Endometrial microvascular endothelial cells (primary cell): ENCODE results near the gene MMP26. TPM values are rescaled to one million over a fixed set of nuclear protein-coding genes. Genes with fewer than 3 reads are reported as not detected.
"Not testable (repeated sequence)": the region's sequence is repeated elsewhere in the genome, so short reads cannot be mapped to it uniquely, and the experiment has no call there.

ENCODE experiments used
- in situ Hi-C: cut with HindIII; loops from 2 replicates; pipeline ENCODE4 v1.10.0; 2017; ENCODE audit warnings: low sequenced_read_pairs, low pct_unique_long_range_greater_than_20kb; ENCODE audit errors: inconsistent ontology term
- total RNA-seq: library from RNA; depleted of rRNA; stranded (reverse); fragments of >200 nt; gene quantifications from one replicate; pipeline ENCODE4 v1.2.3, GENCODE V29; 2015; ENCODE audit errors: inconsistent ontology term

Gene MMP26
- total RNA-seq, 1 donor from 2014 or later = not detected

GRCh38 chr11:4713241-4713640 lies 8.7 kb downstream of the MMP26 start:
- in situ Hi-C loops = no loop called here

- in situ Hi-C loops = no loop called here
Measured at GRCh38 chr11:4714300-4714699, 9.7 kb downstream of the MMP26 start.

DNA sequence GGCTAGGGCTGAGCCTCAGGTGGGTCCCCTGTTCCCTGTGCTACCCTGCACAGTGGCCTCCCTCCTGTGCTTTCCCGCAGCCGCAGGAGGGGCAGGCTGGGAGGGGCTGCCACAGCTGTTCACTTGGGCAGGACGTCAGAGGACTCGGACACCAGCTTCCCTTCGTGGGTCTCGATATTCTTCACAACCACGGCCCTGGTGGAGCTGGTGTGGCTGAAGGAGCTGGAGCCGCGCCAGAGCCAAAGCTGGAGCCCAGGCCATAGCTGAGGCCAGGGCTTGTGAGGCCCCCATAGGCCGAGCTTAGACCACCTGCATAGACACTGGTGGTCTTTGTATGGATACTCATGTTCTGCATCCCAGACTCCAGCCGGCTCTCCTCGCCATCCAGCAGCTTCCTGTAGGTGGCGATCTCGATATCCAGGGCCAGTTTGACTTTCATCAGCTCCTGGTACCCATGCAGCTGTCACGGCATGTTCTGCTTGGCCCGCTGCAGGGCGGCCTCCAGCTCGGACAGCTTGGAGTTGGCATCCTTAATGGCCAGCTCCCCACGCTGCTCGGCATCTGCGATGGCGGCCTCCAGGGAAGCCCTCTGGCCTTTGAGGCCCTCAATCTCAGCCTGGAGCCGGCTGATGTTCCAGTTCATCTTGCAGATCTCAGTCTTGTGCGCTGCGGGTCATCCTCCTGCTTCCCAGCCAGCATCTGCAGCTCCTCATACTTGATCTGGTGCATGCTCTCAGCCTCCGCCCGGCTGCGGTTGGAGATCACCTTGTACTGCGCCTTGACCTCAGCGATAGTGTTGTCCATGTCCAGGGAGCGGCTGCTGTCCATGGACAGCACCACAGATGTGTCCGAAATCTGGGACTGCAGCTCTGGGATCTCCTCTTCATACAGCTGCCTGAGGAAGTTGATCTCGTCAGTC lies 18.3 kb downstream of the MMP26 start:
- in situ Hi-C loops = not testable (repeated sequence)

- in situ Hi-C loops = no loop called here
Measured at GRCh38 chr11:4727171-4727570, 22.6 kb downstream of the MMP26 start.

DNA sequence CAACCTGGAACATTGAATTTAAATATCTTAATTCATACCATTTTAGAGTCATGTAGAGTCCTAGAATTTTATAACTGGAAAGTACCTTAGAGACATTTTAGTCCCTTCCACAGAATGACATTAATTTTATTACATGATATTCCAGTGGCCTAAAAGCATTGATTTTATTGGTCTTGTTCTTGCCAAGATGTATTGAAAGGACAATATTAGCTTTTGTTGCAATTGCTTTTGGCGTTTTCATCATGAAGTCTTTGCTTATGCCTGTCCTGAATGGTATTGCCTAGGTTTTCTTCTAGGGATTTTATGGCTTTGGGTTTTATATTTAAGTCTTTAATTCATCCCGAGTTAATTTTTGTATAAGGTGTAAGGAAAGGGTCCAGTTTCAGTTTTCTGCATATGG lies 36.2 kb downstream of the MMP26 start:
- in situ Hi-C loops = no loop called here

GRCh38 chr11:4748438-4748837 lies 43.9 kb downstream of the MMP26 start:
- in situ Hi-C loops = no loop called here

GRCh38 chr11:4751201-4751600 lies 46.6 kb downstream of the MMP26 start:
- in situ Hi-C loops = no loop called here

Other genes with a start within 250 kb of the MMP26 start
- gene OR52K1, start 222.1 kb upstream of the MMP26 start, total RNA-seq = not detected
- gene OR52M1, start 159.6 kb upstream of the MMP26 start, total RNA-seq = not detected
- gene OR52I2, start 123.0 kb upstream of the MMP26 start, total RNA-seq = not detected
- gene OR52I1, start 110.7 kb upstream of the MMP26 start, total RNA-seq = not detected
- 12.9 TPM for gene TRIM68, start 96.6 kb upstream of the MMP26 start, total RNA-seq
- gene OR51D1, start 67.3 kb upstream of the MMP26 start, total RNA-seq = not detected
- not detected for gene OR51E1, start 60.8 kb upstream of the MMP26 start, total RNA-seq
- not detected for gene OR51E2, start 6.9 kb upstream of the MMP26 start, total RNA-seq
- gene OR51F1, start 65.2 kb downstream of the MMP26 start, total RNA-seq = not detected
- not detected for gene OR52R1, start 99.6 kb downstream of the MMP26 start, total RNA-seq
- gene OR51F2, start 116.5 kb downstream of the MMP26 start, total RNA-seq = not detected
- not detected for gene OR51S1, start 144.4 kb downstream of the MMP26 start, total RNA-seq
- gene OR51T1, start 177.1 kb downstream of the MMP26 start, total RNA-seq = not detected
- not detected for gene OR51A7, start 199.0 kb downstream of the MMP26 start, total RNA-seq
- gene OR51G2, start 214.6 kb downstream of the MMP26 start, total RNA-seq = not detected
- gene OR51G1, start 219.6 kb downstream of the MMP26 start, total RNA-seq = not detected
- gene OR51A4, start 242.8 kb downstream of the MMP26 start, total RNA-seq = not detected